ENCODE results near the gene MSRB3.

MSRB3 gene

DNA sequence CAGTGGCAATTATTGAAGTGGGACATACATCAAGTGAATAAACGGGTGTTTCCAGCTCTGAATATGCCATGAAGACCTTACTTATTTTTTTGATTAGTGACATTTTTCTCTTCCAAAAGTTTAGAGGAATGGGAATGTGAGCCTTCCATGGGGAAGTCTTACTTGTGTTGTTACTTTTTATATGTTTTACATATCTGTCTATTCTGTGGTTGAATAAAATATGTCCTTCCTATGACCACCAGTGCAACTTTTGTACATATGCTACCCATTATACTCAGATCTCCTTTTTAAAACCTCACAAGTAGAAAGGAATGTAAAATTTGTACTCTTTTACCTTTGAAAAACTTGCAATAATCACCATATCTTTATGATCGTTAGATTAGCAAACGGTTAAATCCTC lies 132.7 kb downstream of the MSRB3 start:
- H3K36me3 ChIP-seq (ENCODE audit: control insufficient read depth in 5 of 5, insufficient read depth in 5 of 5, low read length in 5 of 5) = no peaks in the 10 kb centered on the region
- H3K9me3 ChIP-seq (ENCODE audit: control insufficient read depth in 5 of 5, low read length in 5 of 5) = no peaks in the 10 kb centered on the region
- no peak overlapping the region for H3K9ac ChIP-seq (ENCODE audit: low read length in 5 of 5)
- H3K4me1 ChIP-seq (ENCODE audit: control insufficient read depth in 5 of 5, insufficient read depth in 5 of 5, low read length in 5 of 5) = peaks cover 0 to 13% (median 3%) of the 10 kb centered on the region in 5 donors
- no peaks in the 10 kb centered on the region for H3K27me3 ChIP-seq (ENCODE audit: control insufficient read depth in 5 of 5, insufficient read depth in 4 of 5, low read length in 5 of 5)
- H3K4me3 ChIP-seq (ENCODE audit: low read depth in 1 of 5, low read length in 5 of 5) = no peak overlapping the region
- no peak overlapping the region for H3K27ac ChIP-seq (ENCODE audit: low read depth, low read length)

DNA sequence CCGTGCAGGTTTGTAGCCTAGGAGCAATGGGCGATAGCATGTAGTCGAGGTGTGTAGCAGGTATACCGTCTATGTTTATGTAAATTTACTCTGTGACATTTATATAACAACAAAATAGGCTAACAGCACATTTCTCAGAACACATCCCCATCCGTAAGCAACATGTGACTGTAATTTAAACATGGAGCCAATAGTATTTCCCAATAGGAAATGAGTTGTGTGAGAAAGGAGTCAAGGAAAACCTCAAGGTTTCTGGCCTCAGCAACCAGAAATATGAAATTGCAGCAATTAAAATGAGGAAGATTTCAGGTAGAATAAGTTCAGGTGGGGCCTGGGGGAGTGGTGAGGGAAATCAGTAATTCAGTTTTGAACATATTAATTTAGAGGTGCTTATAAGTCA lies 136.0 kb downstream of the MSRB3 start:
- Histone ChIP-seq H3K4me3 (ENCODE audit: low read depth in 1 of 5, low read length in 5 of 5) (no peak overlapping the region), H3K4me1 (ENCODE audit: control insufficient read depth in 5 of 5, insufficient read depth in 5 of 5, low read length in 5 of 5) (peaks cover 0 to 13% (median 3%) of the 10 kb centered on the region in 5 donors), H3K9me3 (ENCODE audit: control insufficient read depth in 5 of 5, low read length in 5 of 5) (peaks cover 0 to 2% (median 0%) of the 10 kb centered on the region in 5 donors), H3K36me3 (ENCODE audit: control insufficient read depth in 5 of 5, insufficient read depth in 5 of 5, low read length in 5 of 5) (peaks cover 0 to 9% (median 7%) of the 10 kb centered on the region in 5 donors), H3K27me3 (ENCODE audit: control insufficient read depth in 5 of 5, insufficient read depth in 4 of 5, low read length in 5 of 5) (no peaks in the 10 kb centered on the region), H3K9ac (ENCODE audit: low read length in 5 of 5) (no peak overlapping the region), H3K27ac (ENCODE audit: low read depth, low read length) (no peak overlapping the region)

DNA sequence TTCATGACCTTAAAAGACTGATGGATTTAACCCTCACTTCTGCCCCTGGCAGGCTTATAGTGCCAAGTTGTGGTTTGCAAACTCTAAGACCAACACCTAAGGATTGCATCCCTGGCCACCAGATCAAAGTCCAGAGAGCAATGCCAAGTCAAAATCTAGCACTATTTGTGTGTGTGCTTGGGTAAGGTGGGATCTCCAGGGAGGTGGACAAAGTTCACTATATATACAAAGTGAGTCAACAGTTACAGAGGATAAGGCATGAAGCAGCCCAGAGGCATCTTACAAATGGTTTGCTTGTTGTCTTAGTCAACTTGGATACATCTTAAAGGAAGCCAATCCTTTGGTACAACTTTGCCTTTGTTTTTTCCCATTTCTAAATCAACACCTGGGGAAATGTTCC lies 137.3 kb downstream of the MSRB3 start:
- Histone ChIP-seq H3K9me3 (ENCODE audit: control insufficient read depth in 5 of 5, low read length in 5 of 5) (peaks cover 0 to 7% (median 2%) of the 10 kb centered on the region in 5 donors), H3K27me3 (ENCODE audit: control insufficient read depth in 5 of 5, insufficient read depth in 4 of 5, low read length in 5 of 5) (no peaks in the 10 kb centered on the region), H3K27ac (ENCODE audit: low read depth, low read length) (no peak overlapping the region), H3K36me3 (ENCODE audit: control insufficient read depth in 5 of 5, insufficient read depth in 5 of 5, low read length in 5 of 5) (peaks cover 3 to 11% (median 9%) of the 10 kb centered on the region in 5 donors), H3K4me1 (ENCODE audit: control insufficient read depth in 5 of 5, insufficient read depth in 5 of 5, low read length in 5 of 5) (peaks cover 0 to 2% (median 0%) of the 10 kb centered on the region in 5 donors), H3K4me3 (ENCODE audit: low read depth in 1 of 5, low read length in 5 of 5) (no peak overlapping the region), H3K9ac (ENCODE audit: low read length in 5 of 5) (no peak overlapping the region)

DNA sequence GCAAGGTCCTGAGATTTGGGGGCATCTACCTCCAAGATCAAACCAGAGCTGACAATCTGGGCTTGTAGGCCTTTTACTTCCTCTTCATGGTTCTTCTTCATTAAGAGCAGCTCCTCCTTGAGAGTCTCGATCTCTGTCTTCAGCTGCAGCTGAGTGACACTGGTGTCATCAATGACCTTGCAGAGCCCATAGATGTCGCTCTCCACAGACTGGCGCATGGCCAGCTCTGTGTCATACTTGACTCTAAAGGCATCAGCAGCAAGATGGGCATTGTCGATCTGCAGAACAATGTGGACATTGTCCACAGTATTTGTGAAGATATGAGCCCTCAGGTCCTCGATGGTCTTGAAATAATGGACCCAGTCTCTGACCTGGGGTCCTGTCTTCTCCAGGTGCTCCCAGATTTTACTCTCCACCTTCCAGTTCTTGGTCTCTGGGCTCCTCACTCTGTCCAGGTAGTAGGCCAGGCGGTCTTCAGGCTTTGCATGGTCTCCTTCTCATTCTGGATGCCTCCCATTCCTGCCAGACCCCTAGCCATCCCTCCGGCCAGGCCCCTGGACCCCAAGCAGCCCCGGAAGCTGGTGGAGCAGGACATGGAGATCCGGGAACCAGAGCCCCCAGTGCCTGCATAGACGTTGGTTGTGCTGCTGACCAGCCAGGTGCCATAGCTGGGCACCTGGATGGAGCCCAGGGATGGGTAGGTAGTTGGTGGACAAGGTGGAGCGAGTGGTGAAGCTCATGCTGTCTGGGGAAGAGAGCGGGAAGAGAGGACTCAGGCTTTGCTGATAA lies 141.0 kb downstream of the MSRB3 start:
- H3K27me3 ChIP-seq (ENCODE audit: control insufficient read depth in 5 of 5, insufficient read depth in 4 of 5, low read length in 5 of 5) = no peaks in the 10 kb centered on the region
- H3K4me1 ChIP-seq (ENCODE audit: control insufficient read depth in 5 of 5, insufficient read depth in 5 of 5, low read length in 5 of 5) = no peaks in the 10 kb centered on the region
- H3K4me3 ChIP-seq (ENCODE audit: low read depth in 1 of 5, low read length in 5 of 5) = no peak overlapping the region
- H3K36me3 ChIP-seq (ENCODE audit: control insufficient read depth in 5 of 5, insufficient read depth in 5 of 5, low read length in 5 of 5) = peaks cover 6 to 13% (median 9%) of the 10 kb centered on the region in 5 donors
- no peak overlapping the region for H3K9ac ChIP-seq (ENCODE audit: low read length in 5 of 5)
- no peak overlapping the region for H3K27ac ChIP-seq (ENCODE audit: low read depth, low read length)
- H3K9me3 ChIP-seq (ENCODE audit: control insufficient read depth in 5 of 5, low read length in 5 of 5) = peaks cover 2 to 18% (median 11%) of the 10 kb centered on the region in 5 donors

DNA sequence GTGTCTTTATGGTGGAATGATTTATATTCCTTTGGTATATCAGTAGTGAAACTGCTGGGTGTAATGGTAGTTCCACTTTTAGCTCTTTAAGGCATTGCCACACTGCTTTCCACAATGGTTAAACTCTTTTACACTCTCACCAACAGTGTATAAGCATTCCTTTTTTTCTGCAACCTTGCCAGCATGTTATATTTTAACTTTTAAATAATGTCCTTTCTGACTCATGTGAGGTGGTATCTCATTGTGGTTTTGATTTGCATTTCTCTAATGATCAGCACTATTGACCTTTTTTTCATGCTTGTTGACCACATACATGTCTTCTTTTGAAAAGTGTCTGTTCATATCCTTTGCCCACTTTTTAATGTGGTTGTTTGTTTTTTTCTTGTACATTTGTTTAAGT lies 142.5 kb downstream of the MSRB3 start:
- Histone ChIP-seq H3K9ac (ENCODE audit: low read length in 5 of 5) (no peak overlapping the region), H3K27ac (ENCODE audit: low read depth, low read length) (no peak overlapping the region), H3K27me3 (ENCODE audit: control insufficient read depth in 5 of 5, insufficient read depth in 4 of 5, low read length in 5 of 5) (no peaks in the 10 kb centered on the region), H3K36me3 (ENCODE audit: control insufficient read depth in 5 of 5, insufficient read depth in 5 of 5, low read length in 5 of 5) (peaks cover 6 to 13% (median 9%) of the 10 kb centered on the region in 5 donors), H3K4me1 (ENCODE audit: control insufficient read depth in 5 of 5, insufficient read depth in 5 of 5, low read length in 5 of 5) (no peaks in the 10 kb centered on the region), H3K9me3 (ENCODE audit: control insufficient read depth in 5 of 5, low read length in 5 of 5) (peaks cover 2 to 18% (median 11%) of the 10 kb centered on the region in 5 donors), H3K4me3 (ENCODE audit: low read depth in 1 of 5, low read length in 5 of 5) (no peak overlapping the region)

DNA sequence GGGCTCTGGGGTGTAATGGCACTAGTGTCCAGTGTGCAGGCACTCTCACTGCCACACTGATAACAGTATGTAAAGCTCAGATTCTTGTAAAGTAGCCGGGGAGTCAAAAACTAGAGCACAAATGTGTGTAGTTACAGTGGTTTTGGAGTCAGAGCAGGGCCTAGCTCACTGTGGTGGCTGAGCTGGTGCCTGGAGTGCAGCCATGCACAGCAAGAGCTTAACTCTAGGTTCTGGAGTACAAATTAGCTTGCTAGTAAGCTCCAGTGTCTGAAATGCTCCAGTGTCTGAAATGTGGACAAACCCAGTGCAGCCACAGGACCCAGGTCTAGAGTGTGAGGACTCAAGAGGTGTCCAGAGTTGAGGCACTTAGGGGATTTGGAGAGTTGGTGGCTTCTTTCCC lies 149.2 kb downstream of the MSRB3 start:
- H3K9ac ChIP-seq (ENCODE audit: low read length in 5 of 5) = no peak overlapping the region
- no peak overlapping the region for H3K27ac ChIP-seq (ENCODE audit: low read depth, low read length)
- H3K4me3 ChIP-seq (ENCODE audit: low read depth in 1 of 5, low read length in 5 of 5) = no peak overlapping the region
- H3K9me3 ChIP-seq (ENCODE audit: control insufficient read depth in 5 of 5, low read length in 5 of 5) = peaks cover 0 to 9% (median 3%) of the 10 kb centered on the region in 5 donors
- H3K36me3 ChIP-seq (ENCODE audit: control insufficient read depth in 5 of 5, insufficient read depth in 5 of 5, low read length in 5 of 5) = no peaks in the 10 kb centered on the region
- H3K4me1 ChIP-seq (ENCODE audit: control insufficient read depth in 5 of 5, insufficient read depth in 5 of 5, low read length in 5 of 5) = peaks cover 0 to 8% (median 3%) of the 10 kb centered on the region in 5 donors
- H3K27me3 ChIP-seq (ENCODE audit: control insufficient read depth in 5 of 5, insufficient read depth in 4 of 5, low read length in 5 of 5) = no peaks in the 10 kb centered on the region

DNA sequence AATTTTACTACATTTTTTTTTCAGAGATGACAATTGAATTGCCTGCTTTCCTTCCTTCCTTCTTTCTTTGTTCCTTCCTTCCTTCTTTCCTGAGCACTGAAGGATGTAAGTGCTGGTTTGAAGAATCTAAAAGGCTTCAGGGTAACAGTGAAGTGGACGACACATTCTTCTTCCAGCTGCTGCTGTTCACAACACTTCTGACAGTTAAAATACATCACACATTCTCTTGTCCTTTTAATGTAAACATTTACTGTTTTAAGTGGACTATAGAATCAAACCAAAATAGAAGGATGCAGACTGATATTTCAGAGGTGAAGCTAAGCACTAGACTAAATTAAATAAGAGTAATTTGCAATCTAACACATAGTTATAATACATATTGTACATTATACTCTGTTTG lies 151.5 kb downstream of the MSRB3 start:
- peaks cover 0 to 8% (median 3%) of the 10 kb centered on the region in 5 donors for H3K4me1 ChIP-seq (ENCODE audit: control insufficient read depth in 5 of 5, insufficient read depth in 5 of 5, low read length in 5 of 5)
- no peak overlapping the region for H3K27ac ChIP-seq (ENCODE audit: low read depth, low read length)
- H3K36me3 ChIP-seq (ENCODE audit: control insufficient read depth in 5 of 5, insufficient read depth in 5 of 5, low read length in 5 of 5) = no peaks in the 10 kb centered on the region
- no peak overlapping the region for H3K4me3 ChIP-seq (ENCODE audit: low read depth in 1 of 5, low read length in 5 of 5)
- no peaks in the 10 kb centered on the region for H3K27me3 ChIP-seq (ENCODE audit: control insufficient read depth in 5 of 5, insufficient read depth in 4 of 5, low read length in 5 of 5)
- no peak overlapping the region for H3K9ac ChIP-seq (ENCODE audit: low read length in 5 of 5)
- H3K9me3 ChIP-seq (ENCODE audit: control insufficient read depth in 5 of 5, low read length in 5 of 5) = peaks cover 0 to 9% (median 3%) of the 10 kb centered on the region in 5 donors

DNA sequence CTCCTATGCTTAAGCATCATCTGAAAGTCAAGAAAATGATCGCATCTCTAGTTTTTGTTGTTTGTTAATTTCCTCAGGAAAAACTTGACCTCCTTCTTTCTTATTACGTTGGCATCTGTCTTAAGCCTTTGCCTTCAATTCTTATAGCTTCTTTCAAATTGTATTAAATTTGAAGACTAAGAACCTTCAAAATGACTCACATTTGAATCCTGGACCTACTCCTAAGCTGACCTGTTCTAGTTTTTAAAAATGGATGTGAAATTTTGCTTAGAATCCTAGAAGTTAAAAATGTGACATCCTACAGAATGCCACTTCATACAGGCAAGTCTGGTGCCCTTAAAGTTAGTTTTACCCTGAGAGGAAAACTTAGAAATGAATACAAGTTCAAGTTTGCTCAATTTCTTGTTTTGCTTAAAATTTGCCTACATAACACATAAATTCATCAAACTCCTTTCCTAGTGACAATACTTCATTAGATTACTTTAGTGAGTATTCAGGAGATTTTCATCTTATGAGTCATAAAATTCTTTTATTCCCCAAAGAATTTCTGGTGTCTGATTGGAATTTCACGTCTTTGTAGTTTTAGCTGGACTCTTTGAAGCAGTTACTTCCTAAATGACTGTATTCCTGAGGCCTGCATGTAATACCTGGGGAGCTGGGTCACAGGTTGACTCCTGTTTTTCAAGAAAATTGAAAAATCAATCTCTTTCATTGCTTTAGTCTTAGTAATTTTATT lies 152.3 kb downstream of the MSRB3 start:
- peaks cover 0 to 9% (median 3%) of the 10 kb centered on the region in 5 donors for H3K9me3 ChIP-seq (ENCODE audit: control insufficient read depth in 5 of 5, low read length in 5 of 5)
- H3K4me3 ChIP-seq (ENCODE audit: low read depth in 1 of 5, low read length in 5 of 5) = no peak overlapping the region
- peaks cover 0 to 8% (median 3%) of the 10 kb centered on the region in 5 donors for H3K4me1 ChIP-seq (ENCODE audit: control insufficient read depth in 5 of 5, insufficient read depth in 5 of 5, low read length in 5 of 5)
- H3K27ac ChIP-seq (ENCODE audit: low read depth, low read length) = no peak overlapping the region
- H3K9ac ChIP-seq (ENCODE audit: low read length in 5 of 5) = no peak overlapping the region
- no peaks in the 10 kb centered on the region for H3K36me3 ChIP-seq (ENCODE audit: control insufficient read depth in 5 of 5, insufficient read depth in 5 of 5, low read length in 5 of 5)
- H3K27me3 ChIP-seq (ENCODE audit: control insufficient read depth in 5 of 5, insufficient read depth in 4 of 5, low read length in 5 of 5) = no peaks in the 10 kb centered on the region

DNA sequence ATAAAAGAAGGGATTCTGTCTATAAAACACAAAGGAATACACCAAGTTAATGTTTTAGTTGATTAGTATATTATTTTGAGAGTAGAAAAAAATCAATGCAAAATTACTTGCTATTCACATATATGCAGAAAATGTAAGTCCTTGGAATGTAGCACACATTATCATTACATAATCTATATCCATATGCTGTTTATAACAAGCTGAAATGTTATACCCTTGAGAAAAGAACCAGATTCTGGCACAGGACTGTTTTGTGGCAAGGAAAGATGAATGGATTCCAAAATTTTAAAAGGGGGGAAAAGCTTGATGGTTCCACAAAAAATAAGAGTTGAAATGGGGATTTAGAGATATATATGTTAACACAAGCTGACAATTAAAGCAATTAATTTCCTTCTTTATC lies 153.6 kb downstream of the MSRB3 start:
- Histone ChIP-seq H3K4me3 (ENCODE audit: low read depth in 1 of 5, low read length in 5 of 5) (no peak overlapping the region), H3K27ac (ENCODE audit: low read depth, low read length) (no peak overlapping the region), H3K36me3 (ENCODE audit: control insufficient read depth in 5 of 5, insufficient read depth in 5 of 5, low read length in 5 of 5) (no peaks in the 10 kb centered on the region), H3K27me3 (ENCODE audit: control insufficient read depth in 5 of 5, insufficient read depth in 4 of 5, low read length in 5 of 5) (no peaks in the 10 kb centered on the region), H3K9me3 (ENCODE audit: control insufficient read depth in 5 of 5, low read length in 5 of 5) (peaks cover 0 to 4% (median 2%) of the 10 kb centered on the region in 5 donors), H3K4me1 (ENCODE audit: control insufficient read depth in 5 of 5, insufficient read depth in 5 of 5, low read length in 5 of 5) (peaks cover 0 to 8% (median 3%) of the 10 kb centered on the region in 5 donors), H3K9ac (ENCODE audit: low read length in 5 of 5) (no peak overlapping the region)

DNA sequence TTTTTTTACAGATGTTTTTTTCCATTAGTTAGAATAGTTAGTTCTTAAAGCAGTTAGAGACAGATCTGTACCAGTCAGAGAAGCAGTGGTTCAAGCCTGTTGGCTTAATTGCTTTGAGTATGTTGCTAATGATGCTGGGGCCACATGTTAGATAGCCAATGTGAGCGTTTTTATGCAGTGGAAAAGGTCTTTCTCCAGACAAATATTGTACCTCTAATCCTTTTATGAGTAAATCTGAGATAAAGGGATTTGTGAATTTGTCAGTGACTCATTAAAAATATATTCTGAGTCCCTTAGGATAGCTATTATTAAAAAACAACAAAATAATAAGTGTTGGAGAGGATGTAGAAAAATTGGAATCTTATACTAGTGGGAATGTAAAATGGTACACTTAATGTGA lies 154.2 kb downstream of the MSRB3 start:
- H3K4me3 ChIP-seq (ENCODE audit: low read depth in 1 of 5, low read length in 5 of 5) = no peak overlapping the region
- H3K27me3 ChIP-seq (ENCODE audit: control insufficient read depth in 5 of 5, insufficient read depth in 4 of 5, low read length in 5 of 5) = no peaks in the 10 kb centered on the region
- no peak overlapping the region for H3K27ac ChIP-seq (ENCODE audit: low read depth, low read length)
- no peak overlapping the region for H3K9ac ChIP-seq (ENCODE audit: low read length in 5 of 5)
- no peaks in the 10 kb centered on the region for H3K36me3 ChIP-seq (ENCODE audit: control insufficient read depth in 5 of 5, insufficient read depth in 5 of 5, low read length in 5 of 5)
- no peaks in the 10 kb centered on the region for H3K9me3 ChIP-seq (ENCODE audit: control insufficient read depth in 5 of 5, low read length in 5 of 5)
- H3K4me1 ChIP-seq (ENCODE audit: control insufficient read depth in 5 of 5, insufficient read depth in 5 of 5, low read length in 5 of 5) = peaks cover 0 to 8% (median 3%) of the 10 kb centered on the region in 5 donors
